Hepatocyte (in vitro differentiated cells): Measurements from ENCODE around the gene VIPR2.
"Not testable (repeated sequence)": the region's sequence is repeated elsewhere in the genome, so short reads cannot be mapped to it uniquely, and the experiment has no call there.

Source experiments
- EZH2 ChIP-seq: fragments of 200-600 bp; sonication (generic); IDR thresholded peaks from 2 replicates; pipeline ENCODE4 v1.6.1; 2016; ENCODE audit warnings: antibody characterized with exemption, mild to moderate bottlenecking, borderline replicate concordance
- EZH2phosphoT487 ChIP-seq: fragments of 200-600 bp; sonication (generic); IDR thresholded peaks from one replicate; pipeline ENCODE4 v1.6.1; 2018; ENCODE audit warnings: antibody characterized with exemption, mild to moderate bottlenecking, low read depth, moderate library complexity; ENCODE audit not compliant: unreplicated experiment, severe bottlenecking
- TF ChIP-seq, protein P1 (sequence below): fragments of 200-600 bp; sonication (generic); IDR thresholded peaks from 2 replicates; pipeline ENCODE4 v1.5.1; 2016; ENCODE audit warnings: antibody characterized with exemption, mild to moderate bottlenecking; ENCODE audit not compliant: poor library complexity

DNA sequence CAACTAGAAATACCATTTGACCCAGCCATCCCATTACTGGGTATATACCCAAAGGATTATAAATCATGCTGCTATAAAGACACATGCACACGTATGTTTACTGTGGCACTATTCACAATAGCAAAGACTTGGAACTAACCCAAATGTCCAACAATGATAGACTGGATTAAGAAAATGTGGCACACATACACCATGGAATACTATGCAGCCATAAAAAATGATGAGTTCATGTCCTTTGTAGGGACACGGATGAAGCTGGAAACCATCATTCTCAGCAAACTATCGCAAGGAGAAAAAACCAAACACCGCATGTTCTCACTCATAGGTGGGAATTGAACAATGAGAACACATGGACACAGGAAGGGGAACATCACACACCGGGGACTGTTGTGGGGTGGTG, 62.6 kb downstream of the VIPR2 start:
- TF ChIP-seq, protein P1, sequence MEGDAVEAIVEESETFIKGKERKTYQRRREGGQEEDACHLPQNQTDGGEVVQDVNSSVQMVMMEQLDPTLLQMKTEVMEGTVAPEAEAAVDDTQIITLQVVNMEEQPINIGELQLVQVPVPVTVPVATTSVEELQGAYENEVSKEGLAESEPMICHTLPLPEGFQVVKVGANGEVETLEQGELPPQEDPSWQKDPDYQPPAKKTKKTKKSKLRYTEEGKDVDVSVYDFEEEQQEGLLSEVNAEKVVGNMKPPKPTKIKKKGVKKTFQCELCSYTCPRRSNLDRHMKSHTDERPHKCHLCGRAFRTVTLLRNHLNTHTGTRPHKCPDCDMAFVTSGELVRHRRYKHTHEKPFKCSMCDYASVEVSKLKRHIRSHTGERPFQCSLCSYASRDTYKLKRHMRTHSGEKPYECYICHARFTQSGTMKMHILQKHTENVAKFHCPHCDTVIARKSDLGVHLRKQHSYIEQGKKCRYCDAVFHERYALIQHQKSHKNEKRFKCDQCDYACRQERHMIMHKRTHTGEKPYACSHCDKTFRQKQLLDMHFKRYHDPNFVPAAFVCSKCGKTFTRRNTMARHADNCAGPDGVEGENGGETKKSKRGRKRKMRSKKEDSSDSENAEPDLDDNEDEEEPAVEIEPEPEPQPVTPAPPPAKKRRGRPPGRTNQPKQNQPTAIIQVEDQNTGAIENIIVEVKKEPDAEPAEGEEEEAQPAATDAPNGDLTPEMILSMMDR, result not testable (repeated sequence)
- TF ChIP-seq EZH2, EZH2phosphoT487: not testable (repeated sequence)
